HG03575 (cell line): ENCODE results near the gene RGS12.

Experiments
- ATAC-seq: cut with Tn5 transposase; IDR thresholded peaks from one replicate; pipeline ENCODE4 v1.9.1; 2021; ENCODE audit not compliant: unreplicated experiment, insufficient number of reproducible peaks, low FRiP score; ENCODE audit errors: extremely low read depth

Gene RGS12, protein sequence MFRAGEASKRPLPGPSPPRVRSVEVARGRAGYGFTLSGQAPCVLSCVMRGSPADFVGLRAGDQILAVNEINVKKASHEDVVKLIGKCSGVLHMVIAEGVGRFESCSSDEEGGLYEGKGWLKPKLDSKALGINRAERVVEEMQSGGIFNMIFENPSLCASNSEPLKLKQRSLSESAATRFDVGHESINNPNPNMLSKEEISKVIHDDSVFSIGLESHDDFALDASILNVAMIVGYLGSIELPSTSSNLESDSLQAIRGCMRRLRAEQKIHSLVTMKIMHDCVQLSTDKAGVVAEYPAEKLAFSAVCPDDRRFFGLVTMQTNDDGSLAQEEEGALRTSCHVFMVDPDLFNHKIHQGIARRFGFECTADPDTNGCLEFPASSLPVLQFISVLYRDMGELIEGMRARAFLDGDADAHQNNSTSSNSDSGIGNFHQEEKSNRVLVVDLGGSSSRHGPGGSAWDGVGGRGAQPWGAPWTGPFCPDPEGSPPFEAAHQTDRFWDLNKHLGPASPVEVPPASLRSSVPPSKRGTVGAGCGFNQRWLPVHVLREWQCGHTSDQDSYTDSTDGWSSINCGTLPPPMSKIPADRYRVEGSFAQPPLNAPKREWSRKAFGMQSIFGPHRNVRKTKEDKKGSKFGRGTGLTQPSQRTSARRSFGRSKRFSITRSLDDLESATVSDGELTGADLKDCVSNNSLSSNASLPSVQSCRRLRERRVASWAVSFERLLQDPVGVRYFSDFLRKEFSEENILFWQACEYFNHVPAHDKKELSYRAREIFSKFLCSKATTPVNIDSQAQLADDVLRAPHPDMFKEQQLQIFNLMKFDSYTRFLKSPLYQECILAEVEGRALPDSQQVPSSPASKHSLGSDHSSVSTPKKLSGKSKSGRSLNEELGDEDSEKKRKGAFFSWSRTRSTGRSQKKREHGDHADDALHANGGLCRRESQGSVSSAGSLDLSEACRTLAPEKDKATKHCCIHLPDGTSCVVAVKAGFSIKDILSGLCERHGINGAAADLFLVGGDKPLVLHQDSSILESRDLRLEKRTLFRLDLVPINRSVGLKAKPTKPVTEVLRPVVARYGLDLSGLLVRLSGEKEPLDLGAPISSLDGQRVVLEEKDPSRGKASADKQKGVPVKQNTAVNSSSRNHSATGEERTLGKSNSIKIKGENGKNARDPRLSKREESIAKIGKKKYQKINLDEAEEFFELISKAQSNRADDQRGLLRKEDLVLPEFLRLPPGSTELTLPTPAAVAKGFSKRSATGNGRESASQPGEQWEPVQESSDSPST (N-terminal part only)

DNA sequence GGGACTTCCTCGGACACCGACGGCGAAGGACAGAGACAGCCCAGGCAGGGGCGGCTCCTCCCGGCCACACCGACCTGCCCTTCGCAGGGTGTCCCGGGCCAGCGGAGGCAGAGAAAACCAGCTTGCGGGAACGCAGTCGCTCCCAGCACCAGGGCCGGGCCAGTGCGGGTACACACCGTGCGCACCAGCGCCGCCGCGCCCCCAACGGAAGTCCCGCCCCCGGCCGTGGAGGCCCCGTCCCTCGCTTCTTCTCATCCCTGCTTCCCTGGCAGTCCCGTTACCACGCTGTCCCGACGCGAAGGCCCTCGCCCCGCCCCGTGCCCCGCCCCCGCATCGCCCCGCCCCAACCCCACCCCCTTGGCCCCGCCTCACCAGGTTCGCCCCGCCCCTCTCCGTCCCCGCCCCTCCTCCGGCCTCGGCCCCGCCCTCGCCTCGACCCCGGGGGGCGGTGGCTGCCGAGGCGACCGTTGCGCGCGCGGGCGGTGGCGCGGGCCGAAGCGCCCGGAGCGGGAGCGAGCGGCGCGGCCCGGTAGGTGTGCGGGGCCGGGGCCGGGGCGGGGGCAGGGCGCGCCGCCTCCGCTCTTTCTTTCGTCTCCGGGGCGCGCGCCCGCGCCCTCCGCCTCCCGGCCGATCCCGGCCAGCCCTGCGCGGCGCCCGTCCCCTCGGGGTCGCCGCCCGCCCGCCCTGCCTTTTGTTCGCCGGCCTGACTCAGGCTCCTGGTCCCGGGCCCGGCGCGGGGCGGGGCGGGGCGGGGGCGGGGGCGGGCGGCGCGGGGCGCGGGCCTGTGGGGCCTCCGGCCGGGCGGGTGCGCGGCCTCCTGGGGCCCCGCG lies at the start of gene RGS12:
Gene RGS12, plus strand, starts transcription at position 451 of the 830 bp plus-strand sequence. CDS start 23,150 bp downstream, outside the sequence.
- ATAC-seq = no peak

DNA sequence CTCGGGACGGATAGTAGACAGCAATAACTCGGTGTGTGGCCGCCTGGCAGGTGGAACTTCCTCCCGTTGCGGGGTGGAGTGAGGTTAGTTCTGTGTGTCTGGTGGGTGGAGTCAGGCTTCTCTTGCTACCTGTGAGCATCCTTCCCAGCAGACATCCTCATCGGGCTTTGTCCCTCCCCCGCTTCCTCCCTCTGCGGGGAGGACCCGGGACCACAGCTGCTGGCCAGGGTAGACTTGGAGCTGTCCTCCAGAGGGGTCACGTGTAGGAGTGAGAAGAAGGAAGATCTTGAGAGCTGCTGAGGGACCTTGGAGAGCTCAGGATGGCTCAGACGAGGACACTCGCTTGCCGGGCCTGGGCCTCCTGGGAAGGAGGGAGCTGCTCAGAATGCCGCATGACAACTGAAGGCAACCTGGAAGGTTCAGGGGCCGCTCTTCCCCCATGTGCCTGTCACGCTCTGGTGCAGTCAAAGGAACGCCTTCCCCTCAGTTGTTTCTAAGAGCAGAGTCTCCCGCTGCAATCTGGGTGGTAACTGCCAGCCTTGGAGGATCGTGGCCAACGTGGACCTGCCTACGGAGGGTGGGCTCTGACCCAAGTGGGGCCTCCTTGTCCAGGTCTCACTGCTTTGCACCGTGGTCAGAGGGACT lies 49.6 kb upstream of the RGS12 start:
- ATAC-seq = no peak

DNA sequence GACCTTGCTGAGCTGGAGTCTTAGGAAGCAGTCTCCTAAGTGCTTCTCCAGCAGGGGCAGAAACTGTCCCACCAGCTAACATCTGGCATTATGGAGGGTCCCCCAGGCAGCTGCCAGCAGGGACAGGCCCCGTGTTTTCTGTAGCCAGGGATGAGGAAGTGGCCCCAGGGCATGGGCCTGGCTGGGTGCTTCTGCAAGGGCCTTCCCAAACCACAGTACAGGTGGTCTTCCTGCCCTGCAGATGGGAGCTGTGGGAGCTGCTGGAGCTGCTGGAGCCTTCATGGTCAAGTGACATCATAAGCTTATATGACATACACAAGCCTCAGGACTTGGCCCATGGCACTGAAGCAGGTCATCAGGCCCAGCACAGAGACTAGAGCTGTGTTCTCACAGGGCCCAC lies 48.8 kb upstream of the RGS12 start:
- ATAC-seq = no peak

DNA sequence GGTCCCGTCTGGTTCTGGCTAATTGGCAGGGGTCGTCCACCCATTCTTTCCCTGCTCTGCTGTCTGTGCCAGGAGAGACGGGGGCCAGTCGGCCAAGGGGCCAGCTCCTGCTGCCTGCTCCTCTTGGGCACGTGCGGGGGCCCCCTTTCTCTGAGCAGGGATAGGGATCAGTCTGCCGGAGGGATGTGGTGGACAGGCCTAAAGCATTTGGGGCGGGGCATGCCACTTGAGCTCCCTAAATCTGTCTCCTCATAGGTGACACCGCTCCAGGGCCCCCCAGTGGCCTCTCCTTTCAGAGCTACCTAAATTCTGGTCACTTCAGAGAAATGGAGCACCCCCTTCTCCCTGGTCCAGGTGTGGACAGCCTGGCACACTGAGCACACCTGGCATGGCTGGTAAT lies 48.1 kb upstream of the RGS12 start:
- ATAC-seq = no peak

DNA sequence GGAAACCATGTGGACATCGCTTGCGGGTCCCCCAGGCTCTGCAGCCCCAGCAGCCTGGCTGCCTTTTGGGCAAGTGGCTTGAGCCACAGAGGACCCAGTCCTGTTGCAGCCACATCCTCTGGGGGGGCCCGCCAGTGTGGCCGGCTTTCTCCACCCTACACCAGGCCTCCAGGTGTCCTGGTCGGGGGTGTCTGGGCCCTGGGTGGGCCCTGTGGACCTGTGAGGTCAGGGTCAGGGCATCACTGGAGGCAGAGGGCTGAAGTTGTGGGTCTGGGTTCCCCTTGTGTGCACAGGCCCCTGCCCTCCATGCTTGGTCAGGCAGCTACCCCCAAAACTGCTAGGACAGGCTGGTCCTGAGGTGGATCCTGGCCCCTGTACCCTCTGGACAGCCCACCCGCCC lies 47.1 kb upstream of the RGS12 start:
- no peak for ATAC-seq

DNA sequence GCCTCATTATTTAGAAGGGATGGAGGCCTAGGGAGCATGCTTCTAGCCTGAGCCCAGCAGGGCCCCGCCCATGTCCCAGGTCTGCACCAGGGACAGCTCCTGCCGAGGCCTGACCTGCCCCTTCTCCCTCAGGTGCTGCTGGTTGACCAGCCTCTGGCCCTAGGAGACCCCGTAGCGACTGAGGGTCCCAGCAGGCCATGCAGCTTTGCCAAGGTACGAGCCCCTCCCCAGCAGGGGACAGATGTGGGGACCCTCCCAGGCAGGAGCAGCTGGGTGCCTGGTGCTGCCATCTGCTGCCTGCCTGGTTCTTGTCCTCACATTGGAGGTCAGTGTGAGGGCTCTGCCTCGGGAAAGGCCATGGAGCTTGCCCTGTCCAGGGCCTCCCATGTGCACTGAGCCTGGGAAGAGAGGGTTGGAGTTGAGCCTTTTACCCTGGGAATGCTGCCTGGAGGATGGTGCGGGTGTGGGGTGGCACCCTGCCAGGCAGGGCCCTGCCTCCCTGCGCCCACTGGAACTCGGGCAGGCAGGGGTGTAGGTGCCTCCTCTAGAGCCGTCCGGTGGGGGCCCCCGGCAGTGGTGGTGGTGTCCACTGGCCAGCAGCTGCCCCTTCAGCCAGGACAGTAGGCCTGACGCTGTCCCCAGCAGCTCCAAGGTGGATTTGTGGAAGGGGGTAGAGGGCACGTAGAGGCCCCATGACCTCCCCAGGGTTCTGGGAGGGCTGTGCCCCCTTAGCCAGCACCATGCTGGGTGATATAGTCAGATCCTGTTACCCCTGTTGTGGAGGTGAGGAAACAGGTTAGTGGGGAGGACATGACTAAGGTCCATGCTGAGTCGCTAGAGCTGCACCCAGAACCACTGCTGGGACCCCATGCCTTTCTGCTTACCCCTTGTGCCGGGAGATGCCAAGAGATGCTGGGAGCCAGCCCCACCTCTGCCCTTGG lies 46.1 kb upstream of the RGS12 start:
- no peak for ATAC-seq

DNA sequence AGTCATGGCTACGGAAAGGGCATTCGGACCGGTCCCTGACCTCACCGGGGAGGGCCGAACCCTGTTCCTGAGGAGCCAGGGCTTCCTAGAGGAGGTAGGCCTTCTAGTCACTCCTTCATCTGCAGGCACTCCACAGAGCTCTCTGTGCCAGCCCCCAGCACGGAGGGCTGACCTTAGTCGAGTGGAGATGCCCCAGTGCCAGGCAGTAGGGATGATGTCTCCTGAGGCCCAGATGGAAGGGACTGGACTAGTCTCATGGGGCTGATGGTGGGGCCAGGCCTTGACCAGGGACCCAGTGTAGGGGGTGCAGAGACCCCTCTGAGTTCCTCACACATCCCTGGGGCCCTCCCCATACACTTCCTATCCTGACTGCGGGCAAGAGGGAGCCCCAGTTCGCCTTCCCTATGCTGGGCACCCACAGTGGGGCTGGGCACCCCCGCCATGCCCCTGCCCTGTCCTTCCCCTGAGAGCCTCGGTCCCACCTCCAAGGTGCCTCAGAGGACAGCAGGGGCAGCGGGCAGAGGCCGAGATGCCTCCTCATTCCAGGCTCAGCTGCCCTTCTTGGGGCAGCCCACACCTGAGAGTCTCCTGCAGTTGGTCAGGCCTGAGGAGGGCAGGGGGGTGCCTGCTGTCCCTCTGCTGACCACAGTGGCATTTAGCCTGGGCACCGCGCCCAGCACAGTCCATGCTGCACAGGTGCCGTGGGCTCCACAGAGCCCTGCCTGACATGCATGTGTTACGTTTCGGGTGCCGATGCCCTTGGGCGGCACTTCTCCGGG lies 45.2 kb upstream of the RGS12 start:
- no peak for ATAC-seq

DNA sequence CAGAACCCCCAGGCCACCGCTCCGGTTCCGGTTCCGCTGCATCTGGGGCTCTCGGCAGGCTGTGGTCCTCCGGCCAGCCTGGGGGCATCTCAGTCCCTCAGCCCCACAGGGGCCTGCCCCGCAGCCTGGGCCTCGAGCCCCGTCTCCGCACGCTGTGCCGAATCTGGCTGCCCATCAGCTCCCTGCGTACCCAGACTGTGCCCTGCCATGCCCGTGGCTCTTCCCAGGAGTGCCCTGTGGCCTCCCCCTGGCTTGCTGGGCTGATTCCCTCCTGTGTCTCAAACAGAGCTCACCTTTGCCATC lies 44.7 kb upstream of the RGS12 start:
- ATAC-seq = no peak

DNA sequence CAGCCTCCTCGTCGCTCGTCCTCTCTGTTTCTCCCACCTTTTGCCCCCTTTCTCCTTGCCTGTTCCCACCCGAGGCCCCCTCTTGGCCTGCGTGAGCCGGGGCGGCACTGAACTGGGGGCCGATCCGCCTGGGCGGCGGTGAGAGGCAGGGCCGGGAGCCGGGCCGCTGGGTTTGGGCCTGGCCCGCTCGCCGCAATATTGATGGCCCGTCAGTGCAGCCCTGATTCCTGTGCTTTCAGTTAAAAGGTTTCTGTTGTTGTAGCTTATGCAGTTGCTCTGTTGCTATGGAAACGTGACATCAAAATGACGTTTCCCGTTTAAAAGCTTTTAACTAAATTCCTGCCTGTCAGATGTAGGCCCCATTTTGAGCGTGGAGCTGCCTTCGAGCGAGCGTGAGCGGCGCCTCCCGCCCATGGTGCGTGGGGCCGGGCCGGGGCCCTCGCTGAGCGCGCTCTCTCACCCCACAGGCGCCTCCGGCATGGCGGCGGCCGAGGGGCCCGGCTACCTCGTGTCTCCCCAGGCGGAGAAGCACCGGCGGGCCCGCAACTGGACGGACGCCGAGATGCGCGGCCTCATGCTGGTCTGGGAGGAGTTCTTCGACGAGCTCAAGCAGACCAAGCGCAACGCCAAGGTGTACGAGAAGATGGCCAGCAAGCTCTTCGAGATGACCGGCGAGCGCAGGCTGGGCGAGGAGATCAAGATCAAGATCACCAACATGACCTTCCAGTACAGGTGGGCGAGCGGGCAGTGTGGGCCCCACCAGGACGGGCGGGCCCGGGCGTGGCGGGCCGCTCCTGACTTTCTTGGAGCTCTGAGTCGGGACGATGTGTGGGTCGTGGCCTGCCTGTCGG lies 43.8 kb upstream of the RGS12 start, which contains the start of gene MSANTD1:
Gene MSANTD1, plus strand, starts transcription at position 349 of the 851 bp plus-strand sequence. Its CDS starts 64 bp downstream, at position 413.
- ATAC-seq = no peak

DNA sequence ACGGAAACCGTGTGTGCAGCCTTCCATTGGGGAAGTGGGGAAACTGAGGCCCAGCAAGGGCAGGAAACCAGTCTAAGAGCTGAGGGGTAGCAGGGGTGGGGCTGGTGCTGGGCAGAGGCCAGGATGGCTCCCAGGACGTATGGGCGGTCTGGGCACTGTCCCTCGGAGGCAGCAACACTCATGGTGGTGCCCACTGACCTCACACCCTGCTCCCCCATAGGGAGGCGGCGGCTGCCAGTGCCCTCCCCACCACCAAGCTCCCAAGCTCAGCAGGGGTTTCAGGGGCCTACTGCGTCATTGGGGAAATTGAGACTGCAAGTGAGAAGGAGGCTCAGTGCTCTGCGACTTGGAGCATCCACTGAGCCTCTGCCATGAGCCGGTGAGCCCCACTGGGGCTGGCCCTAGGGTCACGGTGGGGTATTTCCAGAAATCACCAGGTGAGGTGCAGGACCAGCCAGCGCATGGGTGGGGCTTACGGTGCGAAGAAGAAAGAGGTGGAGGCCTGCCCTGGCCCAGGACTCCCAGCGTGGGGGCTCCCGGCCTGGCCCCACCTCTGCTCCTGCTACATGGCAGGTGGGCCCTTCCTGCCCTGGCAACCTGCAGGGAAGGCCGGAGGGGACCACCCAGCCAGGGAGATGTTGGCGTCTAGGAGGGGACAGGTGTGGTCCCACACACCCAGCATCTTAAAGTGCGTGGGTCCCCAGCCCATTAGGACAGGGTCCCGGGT lies 42.9 kb upstream of the RGS12 start:
- ATAC-seq = no peak

DNA sequence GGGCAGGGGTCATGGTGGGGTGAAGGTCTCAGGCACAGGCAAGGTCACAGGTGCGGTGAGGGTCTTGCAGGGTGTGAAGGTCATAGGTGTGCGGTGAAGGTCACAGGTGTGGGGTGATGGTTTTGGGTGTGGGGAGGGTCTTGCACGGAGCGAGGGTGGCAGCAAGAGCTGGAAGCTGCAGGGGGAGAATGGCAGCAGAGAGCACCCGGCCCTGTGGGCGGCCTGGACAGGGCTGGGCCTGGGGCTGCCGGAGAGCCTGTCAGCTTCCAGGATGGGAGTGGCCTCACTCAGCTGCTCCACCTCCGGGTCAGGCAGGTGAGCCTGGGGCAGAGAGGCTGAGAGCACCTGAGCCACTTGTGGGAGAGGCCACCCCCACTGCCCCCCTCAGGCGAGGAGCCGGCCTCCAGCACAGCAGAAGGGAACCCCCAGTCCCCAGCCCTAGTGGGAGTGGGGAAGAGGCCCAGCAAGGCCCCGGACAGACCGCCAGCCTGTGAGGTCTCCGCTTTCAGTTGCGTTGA lies 42.3 kb upstream of the RGS12 start:
- no peak for ATAC-seq

DNA sequence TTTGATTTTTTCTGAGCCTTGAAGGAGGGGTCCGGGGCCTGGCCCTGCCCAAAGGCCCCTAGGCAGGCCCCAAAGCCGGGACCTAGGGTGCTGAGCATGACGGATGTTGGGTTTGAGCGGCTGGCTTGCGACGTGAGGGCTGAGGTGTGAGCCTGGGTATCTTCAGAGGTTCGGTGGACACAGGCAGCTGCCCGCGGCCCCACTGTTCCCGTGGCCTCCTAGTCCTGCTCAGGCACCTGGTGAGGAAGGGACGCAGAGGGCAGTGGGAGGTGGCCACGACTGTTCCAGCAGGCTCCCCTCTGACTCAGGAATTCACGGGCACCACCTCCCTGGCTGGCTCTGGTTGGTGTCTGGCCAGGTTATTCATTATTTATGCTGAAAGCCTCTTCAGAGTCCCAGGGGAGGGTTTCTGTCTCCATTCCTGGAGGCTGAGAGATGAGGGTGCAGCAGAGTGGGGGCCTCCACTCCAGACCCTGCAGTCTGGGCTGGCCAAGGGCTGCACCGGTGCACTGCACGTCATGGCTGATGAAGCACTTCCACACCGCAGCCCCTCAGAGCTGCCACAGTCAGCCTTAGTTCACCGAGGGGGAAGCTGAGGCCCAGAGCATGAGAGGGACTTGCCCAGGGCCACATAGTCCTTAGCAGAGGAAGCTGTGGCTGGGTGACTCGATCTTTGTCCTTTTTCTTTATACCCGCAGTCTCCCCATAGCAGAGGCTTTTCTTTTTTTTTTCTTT lies 41.7 kb upstream of the RGS12 start:
- ATAC-seq = no peak

DNA sequence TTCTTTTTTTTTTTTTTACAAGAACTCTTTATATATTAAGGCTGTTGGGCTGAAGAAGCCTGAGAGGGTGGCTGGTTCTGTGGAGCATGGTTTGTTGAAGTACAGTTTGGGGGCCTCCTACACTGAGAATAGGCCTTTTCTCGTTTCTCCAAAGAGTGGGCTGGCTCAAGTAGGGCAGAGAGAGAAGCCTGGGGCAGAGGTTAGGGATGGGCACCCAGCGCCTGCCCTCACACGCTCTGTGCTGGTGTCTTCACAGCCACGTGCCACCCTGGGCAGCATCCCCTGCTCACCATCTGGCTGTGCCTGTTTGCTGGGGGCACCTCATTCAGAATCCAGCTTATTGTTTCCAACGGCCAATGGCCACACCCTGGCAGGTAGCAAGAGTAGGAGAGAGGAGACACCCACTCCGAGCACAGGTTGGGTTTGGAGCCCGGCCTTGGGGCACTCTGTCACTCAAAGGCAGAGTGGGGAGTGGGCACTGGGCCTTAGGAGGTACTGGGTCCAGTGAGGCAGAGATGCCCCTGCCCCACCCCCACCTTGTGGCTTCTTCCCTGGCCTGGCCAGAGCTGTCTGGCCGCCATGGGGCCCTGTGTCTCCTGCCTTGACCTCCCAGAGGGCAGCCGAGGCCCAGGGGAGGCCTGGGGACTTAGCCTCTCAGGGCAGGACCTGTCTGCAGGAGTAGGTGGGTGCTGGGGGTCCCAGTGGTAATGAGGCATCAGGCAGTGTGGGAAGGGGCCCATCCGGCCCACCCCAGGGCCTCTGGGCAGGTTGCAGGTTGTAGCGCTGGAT lies 40.9 kb upstream of the RGS12 start:
- no peak for ATAC-seq

DNA sequence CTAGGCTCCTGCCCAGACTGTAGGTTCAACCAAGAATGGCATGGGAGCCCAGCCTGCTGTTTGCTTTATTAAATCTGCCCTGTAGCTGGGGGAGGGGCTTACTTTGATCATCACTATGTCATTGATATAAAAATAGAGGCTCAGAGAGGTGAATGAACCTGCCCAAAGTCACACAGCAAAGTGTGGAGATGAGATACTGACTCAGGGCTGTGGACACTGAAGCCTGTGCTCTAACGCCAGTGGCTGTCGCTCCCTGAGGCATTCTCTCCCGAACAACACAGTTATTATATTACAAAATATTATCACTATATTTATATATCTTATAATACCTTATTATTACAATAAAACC lies 40.4 kb upstream of the RGS12 start:
- ATAC-seq = no peak
